ENCODE data around the gene RLN1.

- TF ChIP-seq EZH2 (IDR thresholded peaks at IDR 0.05; ENCODE audit: borderline replicate concordance, insufficient read depth, low read depth, low read length, poor library complexity, severe bottlenecking): no peak
- TF ChIP-seq CTCF (IDR thresholded peaks at IDR 0.05): no peak
These were observed 12.7 kb downstream of the RLN1 start for GRCh38 chr9:5326893-5327548.
